ENCODE results near the gene ACSM2A. TPM values are rescaled to one million over a fixed set of nuclear protein-coding genes. Genes with fewer than 3 reads are reported as not detected.
"Not testable (repeated sequence)": the region's sequence is repeated elsewhere in the genome, so short reads cannot be mapped to it uniquely, and the experiment has no call there.

Gene ACSM2A
- total RNA-seq, 1 donor from 2014 or later, result 0.26 TPM

DNA sequence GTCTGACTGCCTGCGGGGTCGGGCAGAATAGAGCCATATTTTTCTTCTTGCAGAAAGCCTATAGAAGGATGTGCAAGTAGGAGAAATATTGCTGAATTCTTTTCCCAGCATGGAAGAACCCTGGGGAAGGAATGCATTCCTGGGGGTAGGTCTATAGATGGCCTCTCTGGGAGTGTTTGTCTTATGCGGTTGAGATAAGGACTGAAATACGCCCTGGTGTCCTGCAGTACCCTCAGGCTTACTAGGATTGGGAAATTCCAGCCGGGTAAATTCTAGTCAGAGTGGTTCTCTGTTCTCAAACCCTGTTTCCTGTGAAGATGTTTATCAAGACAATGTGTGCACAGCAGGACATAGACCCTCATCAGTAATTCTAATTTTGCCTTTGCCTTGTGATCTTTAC is 2.3 kb downstream of the ACSM2A start:
- DNase-seq (ENCODE audit: low spot score), result not testable (repeated sequence)

DNA sequence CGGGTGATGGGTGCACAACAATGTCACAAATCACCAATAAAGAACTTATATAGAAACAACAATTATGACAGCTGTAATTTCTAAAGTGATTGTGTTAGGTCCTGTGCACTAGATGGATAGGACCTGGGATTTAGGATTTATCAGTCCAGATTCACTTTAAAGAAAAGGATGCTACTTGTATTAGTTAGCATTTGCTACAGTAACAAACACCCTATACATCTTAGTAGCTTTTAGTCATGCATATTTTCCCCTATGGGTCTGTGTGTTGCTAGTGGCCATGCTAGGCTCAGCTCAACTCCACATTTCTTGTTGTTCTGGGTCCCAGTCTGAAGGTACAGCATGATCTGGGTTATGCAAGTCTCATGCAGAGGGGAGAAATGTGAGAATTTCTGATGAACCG is 7.9 kb downstream of the ACSM2A start:
- not testable (repeated sequence) for DNase-seq (ENCODE audit: low spot score)

DNA sequence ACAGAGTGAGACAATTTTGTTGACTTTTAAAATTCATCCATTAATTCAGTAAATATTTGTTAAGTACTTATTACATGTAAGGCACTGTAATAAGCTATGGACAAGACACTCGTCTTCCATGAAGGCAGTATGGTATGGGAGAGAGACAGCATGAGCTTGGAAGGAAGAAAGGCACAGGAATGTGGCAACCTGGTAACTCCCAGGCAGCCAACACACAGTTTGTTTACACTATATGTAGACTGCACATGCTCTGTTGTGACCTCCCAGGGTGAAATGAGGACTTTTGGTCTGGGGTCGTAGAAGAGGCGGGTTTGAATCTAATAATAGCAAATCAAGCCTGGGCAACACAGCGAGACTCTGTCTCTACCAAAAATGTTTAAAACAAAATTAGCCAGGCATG is 9.0 kb downstream of the ACSM2A start:
- DNase-seq (ENCODE audit: low spot score), result not testable (repeated sequence)

DNA sequence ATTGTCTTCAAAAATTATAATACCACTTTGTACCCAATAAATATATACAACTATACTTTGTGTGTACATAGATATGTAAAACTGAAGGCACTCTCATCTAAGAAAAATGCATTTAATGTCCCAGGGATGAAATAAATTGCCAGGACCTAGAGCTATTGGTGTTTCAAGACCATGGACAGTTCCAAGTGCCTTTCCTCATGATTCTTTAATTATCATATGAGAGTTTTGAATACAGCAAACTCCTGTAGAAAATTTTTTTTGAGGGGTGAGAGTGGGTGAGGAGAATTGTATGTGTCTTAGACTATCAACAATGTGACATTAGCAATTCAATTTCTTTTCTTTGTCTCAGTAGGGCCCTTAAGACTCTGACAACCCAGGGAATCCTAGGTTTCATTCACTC is 17.6 kb downstream of the ACSM2A start:
- not testable (repeated sequence) for DNase-seq (ENCODE audit: low spot score)

DNA sequence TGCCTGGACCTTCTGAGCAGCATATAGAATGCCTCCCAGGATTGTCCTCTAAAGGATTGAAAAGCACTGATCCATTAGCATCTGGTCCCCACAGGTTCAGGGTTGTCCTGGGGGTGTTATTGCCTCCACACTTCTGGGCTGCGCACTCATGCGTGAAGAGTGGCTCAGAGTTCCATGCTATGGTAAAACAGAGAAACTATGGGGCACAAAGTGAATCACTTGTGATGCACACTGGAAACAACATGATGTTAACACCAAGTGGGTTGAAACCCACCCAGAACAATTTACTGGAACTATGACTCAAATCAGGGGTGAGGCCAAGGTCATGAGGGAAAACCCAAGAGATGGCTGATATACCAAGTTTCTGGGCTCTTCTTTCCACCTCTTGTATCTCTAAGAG is 18.6 kb downstream of the ACSM2A start:
- not testable (repeated sequence) for DNase-seq (ENCODE audit: low spot score)

DNA sequence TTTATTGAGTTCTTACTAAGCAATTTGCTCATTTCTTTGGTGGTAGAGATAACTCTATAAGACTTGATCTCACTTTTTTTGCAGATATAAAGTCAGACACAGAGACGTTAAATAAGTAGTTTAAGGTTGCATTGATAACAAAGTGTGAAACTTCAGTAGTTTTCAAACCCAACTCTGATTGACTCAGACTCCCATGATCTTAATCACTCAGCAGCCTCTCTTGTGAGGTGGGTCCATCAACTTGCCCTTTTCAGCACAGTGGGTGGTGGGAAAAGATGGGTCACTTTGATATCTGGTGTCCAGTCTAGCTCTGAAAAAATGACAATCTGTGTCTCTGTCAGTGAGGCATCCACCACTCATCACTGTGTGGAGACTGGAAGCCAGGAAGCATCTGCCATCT is 19.4 kb downstream of the ACSM2A start:
- DNase-seq (ENCODE audit: low spot score), result not testable (repeated sequence)

DNA sequence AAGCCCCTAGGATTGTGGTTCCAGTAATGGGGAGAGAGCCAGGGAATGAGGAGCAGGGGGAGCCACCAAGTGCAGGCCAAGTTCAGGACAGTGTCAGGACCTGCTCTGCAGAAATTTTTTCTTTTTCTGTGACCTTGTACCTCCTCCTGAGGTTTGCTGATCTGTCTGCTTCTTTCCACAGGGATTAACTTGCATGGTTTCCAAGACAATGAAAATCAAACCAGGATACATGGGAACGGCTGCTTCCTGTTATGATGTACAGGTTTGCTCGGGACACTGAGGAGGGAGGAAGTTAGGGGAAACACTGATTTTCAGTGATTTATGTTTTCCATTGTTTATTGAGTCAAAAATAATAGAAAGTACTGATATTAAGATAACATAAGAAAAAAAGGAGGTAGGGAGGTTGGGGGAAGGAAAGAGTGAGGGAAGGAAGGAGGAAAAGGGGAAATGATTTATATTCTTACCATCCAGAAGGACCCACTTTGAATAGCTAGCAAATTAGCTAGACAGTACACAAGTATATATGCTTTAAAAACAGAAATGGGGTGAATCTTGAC is 25.9 kb downstream of the ACSM2A start:
- DNase-seq (ENCODE audit: low spot score), result not testable (repeated sequence)

DNA sequence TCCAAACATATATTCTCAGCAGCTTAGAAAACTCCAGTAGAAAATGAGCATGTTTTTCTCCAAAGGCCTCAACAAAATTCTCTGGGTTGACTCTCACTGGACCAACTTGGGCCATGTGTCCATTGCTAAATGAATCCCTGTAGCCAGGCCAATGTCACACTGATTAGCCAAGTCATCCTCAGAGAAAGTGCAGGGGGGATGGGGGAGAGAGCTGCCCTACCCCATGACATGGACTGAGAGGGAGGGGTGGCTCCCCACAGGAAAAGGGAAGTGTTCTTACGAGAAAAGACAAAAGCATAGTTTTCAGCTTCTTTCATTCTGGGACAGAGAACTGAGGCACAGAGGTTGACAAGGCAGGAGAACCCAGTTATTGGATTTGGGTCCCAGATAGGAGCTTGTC is 32.7 kb downstream of the ACSM2A start:
- DNase-seq (ENCODE audit: low spot score), result not testable (repeated sequence)

DNA sequence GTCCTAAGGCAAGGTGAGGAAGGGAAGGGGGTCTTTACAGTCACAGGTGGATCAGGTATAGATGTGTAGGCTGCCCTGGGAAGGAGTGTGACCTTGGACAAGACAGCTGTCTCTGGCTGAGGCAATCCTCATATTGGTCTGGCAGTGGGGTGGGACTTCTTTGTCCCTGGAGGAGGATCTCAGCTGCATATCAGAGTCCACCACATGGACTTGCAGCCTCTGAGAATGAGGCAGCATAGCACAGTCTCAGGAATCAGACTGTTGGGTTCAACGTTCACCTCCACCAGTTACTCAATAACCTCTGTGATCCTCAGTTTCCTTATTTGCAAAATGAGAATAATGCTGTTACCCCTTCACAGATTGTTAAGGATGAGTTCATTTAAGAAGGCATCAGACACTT is 33.4 kb downstream of the ACSM2A start:
- DNase-seq (ENCODE audit: low spot score), result no peak

DNA sequence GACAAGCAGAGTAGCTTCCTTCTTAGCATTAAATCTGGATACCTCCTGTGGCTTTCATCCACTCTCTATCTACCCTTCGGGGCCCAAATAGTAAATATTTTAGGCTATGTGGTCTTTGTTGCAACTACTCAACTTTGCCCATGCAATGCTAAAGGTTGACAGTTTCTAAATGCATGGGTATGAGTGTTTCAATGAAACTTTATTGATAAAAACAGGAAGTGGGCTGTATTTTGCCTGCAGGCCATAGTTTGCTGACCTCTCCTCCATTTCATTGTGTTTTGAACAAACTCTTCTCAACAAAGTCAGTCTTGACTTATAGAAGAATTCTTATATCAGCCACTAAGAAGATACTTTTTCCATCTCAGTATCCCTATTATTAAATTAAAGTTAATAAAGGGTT is 34.1 kb downstream of the ACSM2A start:
- no peak for DNase-seq (ENCODE audit: low spot score)

DNA sequence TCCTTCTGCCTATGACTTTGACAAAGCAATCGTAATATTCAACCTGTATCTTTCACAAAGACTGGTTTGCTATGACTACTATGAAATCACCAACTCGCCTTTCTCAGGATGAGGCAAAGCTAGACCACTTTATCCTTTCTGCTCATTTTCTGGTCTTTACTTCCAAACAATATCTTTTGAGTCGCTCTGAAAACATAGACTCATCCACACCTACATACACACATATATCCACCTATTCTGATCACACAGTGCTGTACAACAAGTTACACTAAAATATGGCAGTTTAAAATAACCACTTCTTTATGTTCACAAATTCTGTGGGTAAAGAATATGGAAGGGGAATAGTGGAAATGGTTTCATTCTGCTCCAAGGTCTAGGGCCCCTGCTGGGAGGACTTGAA is 39.7 kb downstream of the ACSM2A start:
- DNase-seq (ENCODE audit: low spot score), result not testable (repeated sequence)

DNA sequence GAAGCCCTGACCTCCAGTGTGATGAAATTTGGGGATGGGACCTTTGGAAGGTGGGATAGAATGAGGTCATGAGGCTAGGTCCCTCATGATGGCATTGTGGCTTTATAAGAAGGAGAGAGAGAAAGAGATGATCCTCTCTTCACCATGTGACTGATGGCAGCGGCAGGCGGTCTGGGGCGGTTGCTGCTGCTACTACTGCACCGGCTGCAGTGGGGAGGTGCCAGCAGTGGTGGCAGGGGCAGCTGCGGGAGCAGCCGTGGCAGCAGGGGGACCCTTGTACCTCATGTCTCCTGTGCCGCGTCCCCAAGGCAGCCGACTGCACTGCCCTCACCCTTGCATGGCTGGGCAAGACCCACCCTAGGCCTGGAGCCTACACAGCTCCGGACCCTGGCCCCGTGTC is 40.1 kb downstream of the ACSM2A start:
- DNase-seq (ENCODE audit: low spot score), result not testable (repeated sequence)

DNA sequence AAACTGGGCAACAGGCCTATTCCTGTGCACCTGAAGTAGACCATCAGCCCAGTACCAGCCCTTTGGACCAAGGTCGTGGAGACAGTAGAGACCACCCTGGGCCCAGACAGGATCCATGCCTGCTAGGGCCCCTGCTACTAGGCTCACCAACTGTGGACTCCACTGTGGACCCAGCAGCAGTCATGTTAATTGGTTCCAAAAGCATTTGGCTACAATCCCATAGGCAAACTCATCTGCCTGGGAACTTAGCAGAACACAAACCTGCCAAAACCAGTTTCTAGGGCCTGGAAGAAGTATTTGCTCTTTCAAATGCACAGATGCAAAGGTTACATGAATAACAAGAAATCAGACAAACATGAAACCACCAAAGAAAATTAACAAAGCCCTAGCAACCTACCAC is 53.1 kb downstream of the ACSM2A start:
- no peak for DNase-seq (ENCODE audit: low spot score)

DNA sequence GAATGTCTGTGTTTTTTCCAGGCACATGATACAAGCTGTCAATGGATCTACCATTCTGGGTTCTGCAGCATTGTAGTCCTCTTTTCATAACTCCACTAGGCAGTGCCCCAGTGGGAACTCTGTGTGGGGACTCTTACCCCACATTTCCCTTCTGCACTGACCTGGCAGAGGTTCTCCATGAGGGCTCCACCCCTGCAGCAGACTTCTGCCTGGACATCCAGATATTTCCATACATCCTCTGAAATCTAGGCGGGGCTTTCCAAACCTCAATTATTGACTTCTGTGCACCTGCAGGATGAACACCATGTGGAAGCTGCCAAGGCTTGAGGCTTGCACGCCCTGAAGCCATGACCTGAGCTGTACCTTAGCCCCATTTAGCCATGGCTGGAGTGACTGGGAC is 56.0 kb downstream of the ACSM2A start:
- DNase-seq (ENCODE audit: low spot score), result no peak

DNA sequence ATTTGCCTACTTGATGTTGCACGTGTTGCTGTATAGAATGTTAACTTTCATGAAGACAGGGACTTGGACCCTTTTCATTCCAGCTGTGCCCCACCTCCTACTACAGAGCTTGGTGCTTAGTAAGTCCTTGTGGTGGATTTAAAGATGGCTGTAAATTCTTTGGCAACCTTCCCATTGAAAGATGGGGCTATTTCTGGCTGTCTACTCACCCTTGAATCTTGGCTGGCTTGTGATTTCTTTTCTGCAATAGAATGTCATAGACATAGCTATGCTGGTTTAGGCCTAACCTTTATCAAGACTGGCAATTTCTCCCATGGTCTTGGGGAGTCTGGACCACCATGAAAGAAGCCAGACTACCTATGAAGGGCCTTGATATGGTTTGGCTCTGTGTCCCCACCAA is 59.0 kb downstream of the ACSM2A start:
- no peak for DNase-seq (ENCODE audit: low spot score)

DNA sequence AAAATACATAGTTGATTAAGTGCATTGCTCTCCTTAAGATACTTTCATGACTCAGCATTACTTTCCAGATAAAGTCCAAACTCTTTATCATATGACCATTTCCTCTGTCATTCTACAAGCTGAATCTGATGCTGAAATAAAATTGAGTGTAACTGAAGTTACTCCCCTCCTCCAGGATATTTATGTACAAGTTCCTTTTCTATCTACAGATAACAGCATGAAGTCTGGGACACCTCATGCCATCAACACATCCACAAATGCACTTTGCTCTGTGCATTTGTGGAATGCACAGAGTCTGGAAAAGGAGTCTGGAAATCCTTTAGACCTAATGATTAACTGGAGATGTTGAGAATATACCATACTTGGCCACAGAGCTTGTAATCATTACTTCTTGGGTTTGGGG is 64.4 kb downstream of the ACSM2A start:
- DNase-seq (ENCODE audit: low spot score), result no peak

DNA sequence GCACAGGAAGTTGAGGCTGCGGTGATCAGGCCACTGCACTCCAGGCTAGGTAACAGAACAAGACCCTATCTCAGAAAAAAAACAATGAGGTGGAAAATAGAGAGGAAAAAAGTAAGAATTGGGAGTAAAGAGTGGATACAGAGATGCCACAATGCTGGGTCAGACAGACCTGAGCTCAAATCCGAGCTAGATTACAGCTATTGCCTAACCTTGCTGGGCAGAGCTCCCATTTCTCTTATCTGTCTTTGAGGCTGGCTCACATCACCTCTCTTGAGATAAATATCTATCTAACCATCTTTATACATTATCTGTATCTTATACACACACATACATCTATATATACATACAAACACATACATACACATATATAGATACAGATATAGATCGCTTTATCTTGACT is 65.8 kb downstream of the ACSM2A start:
- DNase-seq (ENCODE audit: low spot score), result no peak

DNA sequence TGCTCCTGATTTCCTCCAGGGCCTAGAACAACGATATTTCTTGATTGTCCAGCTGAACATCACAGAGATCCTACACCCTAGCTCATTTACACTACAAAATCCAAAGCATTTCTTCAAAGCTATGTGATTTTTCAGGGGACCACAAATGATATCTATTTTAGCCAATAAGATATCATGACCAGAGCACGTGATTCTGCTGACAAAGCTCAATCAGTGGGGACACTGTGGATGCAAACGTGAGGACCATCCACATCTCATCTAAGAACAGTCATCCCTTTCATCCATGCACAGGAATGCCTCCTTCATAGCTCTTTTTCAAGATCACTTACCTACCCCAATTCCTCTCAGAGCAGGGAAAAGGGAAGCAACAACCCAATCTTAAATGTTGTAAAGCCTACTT is 67.9 kb downstream of the ACSM2A start:
- no peak for DNase-seq (ENCODE audit: low spot score)

DNA sequence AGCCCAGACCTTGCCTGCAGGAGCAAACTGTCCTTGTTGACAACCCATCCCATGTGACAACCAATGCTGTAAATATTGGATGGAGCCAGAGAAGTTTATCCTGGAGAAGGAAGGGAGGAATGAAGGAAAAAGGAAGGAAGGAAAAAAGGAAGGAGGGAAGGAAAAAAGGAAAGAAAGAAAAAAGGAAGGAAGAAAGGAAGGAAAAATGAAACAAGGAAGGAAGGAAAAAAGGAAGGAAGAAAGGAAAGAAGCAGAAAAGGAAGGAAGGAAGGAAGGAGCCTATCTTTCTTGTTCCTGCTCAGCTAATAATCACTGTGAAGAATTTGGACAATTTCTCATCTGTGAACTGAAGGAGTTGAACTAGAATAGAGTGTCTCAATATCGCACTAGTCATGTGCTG is 68.8 kb downstream of the ACSM2A start:
- no peak for DNase-seq (ENCODE audit: low spot score)

DNA sequence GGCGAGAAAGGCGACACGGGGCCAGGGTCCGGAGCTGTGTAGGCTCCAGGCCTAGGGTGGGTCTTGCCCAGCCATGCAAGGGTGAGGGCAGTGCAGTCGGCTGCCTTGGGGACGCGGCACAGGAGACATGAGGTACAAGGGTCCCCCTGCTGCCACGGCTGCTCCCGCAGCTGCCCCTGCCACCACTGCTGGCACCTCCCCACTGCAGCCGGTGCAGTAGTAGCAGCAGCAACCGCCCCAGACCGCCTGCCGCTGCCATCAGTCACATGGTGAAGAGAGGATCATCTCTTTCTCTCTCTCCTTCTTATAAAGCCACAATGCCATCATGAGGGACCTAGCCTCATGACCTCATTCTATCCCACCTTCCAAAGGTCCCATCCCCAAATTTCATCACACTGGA is 80.5 kb downstream of the ACSM2A start:
- not testable (repeated sequence) for DNase-seq (ENCODE audit: low spot score)

DNA sequence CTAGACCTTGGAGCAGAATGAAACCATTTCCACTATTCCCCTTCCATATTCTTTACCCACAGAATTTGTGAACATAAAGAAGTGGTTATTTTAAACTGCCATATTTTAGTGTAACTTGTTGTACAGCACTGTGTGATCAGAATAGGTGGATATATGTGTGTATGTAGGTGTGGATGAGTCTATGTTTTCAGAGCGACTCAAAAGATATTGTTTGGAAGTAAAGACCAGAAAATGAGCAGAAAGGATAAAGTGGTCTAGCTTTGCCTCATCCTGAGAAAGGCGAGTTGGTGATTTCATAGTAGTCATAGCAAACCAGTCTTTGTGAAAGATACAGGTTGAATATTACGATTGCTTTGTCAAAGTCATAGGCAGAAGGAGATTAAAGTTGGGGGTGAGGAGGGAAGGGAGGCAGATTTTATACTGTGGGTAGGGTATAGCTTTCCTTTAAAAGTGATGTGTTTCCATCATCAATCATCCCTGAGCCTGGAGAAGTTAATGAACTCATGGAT is 81.0 kb downstream of the ACSM2A start:
- DNase-seq (ENCODE audit: low spot score), result not testable (repeated sequence)

DNA sequence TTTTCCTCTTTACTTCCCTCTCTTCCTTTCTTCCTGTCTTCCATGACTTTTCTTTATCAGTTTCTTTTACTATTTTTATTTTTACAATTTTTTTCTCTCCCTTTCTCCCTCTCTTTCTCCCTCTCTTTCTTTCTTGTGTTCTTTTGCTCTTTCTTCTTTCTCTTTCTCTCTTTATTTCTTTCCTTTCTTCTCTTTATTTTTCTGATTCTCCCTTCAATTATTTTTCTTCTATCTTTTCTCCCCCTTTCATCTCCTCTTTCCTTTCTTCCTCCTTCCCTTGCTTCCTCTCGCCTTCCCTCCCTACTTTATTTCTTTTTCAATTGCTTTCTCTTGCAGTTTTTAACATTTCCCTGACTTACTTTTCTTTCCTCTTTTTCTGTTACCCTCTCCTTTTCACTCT is 85.3 kb downstream of the ACSM2A start:
- not testable (repeated sequence) for DNase-seq (ENCODE audit: low spot score)

All from mucosa of gallbladder (tissue), 1 donor.